GM15510 (cell line): ENCODE results near the gene HSPG2.

Experiments
- POLR2A ChIP-seq: IDR thresholded peaks from 3 replicates; pipeline ENCODE4 v1.6.1; 2011; ENCODE audit warnings: borderline replicate concordance; ENCODE audit not compliant: insufficient read length; ENCODE audit errors: extremely low read depth

HSPG2 gene

GRCh38 chr1:21851430-21852250 is 85.5 kb downstream of the HSPG2 start:
- no peak for TF ChIP-seq POLR2A

- no peak for TF ChIP-seq POLR2A
These were observed 87.1 kb downstream of the HSPG2 start for GRCh38 chr1:21849909-21850576.

GRCh38 chr1:21848524-21849174 is 88.5 kb downstream of the HSPG2 start:
- TF ChIP-seq POLR2A = no peak

- TF ChIP-seq POLR2A = no peak
These were observed 89.6 kb downstream of the HSPG2 start for GRCh38 chr1:21847223-21848205.

GRCh38 chr1:21845646-21846641 is 91.2 kb downstream of the HSPG2 start:
- TF ChIP-seq POLR2A = no peak

GRCh38 chr1:21843996-21844395 is 93.1 kb downstream of the HSPG2 start:
- no peak for TF ChIP-seq POLR2A

- no peak for TF ChIP-seq POLR2A
These were observed 93.9 kb downstream of the HSPG2 start for GRCh38 chr1:21843208-21843607.

- no peak for TF ChIP-seq POLR2A
These were observed 94.4 kb downstream of the HSPG2 start for GRCh38 chr1:21842606-21843162.

GRCh38 chr1:21841852-21842466 is 95.2 kb downstream of the HSPG2 start:
- no peak for TF ChIP-seq POLR2A

GRCh38 chr1:21840981-21841380 is 96.1 kb downstream of the HSPG2 start:
- no peak for TF ChIP-seq POLR2A

GRCh38 chr1:21839337-21840037 is 97.6 kb downstream of the HSPG2 start:
- no peak for TF ChIP-seq POLR2A
